PFSK-1 (cell line): ENCODE results near the gene RAX2.

Source experiments
- POLR2AphosphoS5 ChIP-seq: IDR thresholded peaks from 2 replicates; pipeline ENCODE4 v1.6.1; 2012; ENCODE audit warnings: low read depth, mild to moderate bottlenecking, control low read depth, low read length, moderate library complexity
- TAF1 ChIP-seq: IDR thresholded peaks from 2 replicates; pipeline ENCODE4 v1.6.1; 2012; ENCODE audit warnings: low read length, control low read depth, borderline replicate concordance; ENCODE audit not compliant: insufficient read depth
- TF ChIP-seq, protein P1 (sequence below), 2 experiments: IDR thresholded peaks; 2 replicates each; pipeline versions ENCODE4 v1.6.1 to v1.8.0; 2011 to 2012; ENCODE audit warnings: low read depth in 2 of 2, low read length in 2 of 2, control low read depth in 1 of 2, inconsistent platforms in 1 of 2, mild to moderate bottlenecking in 1 of 2, moderate library complexity in 1 of 2; ENCODE audit not compliant: insufficient read depth in 1 of 2

DNA sequence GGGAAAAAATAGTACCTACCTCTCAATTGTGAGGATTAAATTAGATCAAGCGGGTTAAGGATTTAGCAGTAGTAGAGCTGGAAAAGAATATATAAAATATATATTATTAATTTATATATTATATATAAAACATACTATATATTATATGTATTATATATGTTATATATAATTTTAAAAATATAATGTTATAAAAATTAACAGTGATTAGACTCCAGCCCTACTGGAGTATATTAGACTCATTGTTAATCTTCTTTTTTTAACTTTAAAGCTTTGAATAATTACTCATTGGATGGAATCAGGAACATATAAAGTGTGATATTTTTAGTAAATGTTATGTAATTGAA, 9.9 kb downstream of the RAX2 start:
- TF ChIP-seq POLR2AphosphoS5, result no peak
- TF ChIP-seq, protein P1, sequence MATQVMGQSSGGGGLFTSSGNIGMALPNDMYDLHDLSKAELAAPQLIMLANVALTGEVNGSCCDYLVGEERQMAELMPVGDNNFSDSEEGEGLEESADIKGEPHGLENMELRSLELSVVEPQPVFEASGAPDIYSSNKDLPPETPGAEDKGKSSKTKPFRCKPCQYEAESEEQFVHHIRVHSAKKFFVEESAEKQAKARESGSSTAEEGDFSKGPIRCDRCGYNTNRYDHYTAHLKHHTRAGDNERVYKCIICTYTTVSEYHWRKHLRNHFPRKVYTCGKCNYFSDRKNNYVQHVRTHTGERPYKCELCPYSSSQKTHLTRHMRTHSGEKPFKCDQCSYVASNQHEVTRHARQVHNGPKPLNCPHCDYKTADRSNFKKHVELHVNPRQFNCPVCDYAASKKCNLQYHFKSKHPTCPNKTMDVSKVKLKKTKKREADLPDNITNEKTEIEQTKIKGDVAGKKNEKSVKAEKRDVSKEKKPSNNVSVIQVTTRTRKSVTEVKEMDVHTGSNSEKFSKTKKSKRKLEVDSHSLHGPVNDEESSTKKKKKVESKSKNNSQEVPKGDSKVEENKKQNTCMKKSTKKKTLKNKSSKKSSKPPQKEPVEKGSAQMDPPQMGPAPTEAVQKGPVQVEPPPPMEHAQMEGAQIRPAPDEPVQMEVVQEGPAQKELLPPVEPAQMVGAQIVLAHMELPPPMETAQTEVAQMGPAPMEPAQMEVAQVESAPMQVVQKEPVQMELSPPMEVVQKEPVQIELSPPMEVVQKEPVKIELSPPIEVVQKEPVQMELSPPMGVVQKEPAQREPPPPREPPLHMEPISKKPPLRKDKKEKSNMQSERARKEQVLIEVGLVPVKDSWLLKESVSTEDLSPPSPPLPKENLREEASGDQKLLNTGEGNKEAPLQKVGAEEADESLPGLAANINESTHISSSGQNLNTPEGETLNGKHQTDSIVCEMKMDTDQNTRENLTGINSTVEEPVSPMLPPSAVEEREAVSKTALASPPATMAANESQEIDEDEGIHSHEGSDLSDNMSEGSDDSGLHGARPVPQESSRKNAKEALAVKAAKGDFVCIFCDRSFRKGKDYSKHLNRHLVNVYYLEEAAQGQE (IDR thresholded peaks at IDR 0.05; ENCODE audit: insufficient read depth in 1 of 2, low read depth in 2 of 2, low read length in 2 of 2), result no peak
- TF ChIP-seq TAF1, result no peak
